GM13976 (cell line): ENCODE results near the gene CCDC27.
A peak's percentile ranks its signal among the peaks of the same experiment; 100 is the strongest.
"Not testable (repeated sequence)": the region's sequence is repeated elsewhere in the genome, so short reads cannot be mapped to it uniquely, and the experiment has no call there.

ENCODE experiments used
- DNase-seq: peaks from one replicate; pipeline ENCODE4 v3.0.0; 2012; ENCODE audit warnings: low spot score
- in situ Hi-C: fragments of 300-500 bp; cut with MboI; formaldehyde crosslinking; loops from one replicate; pipeline ENCODE4 v1.12.0; 2022; ENCODE audit warnings: low sequenced_read_pairs, mixed read lengths, inconsistent platforms; ENCODE audit not compliant: unreplicated experiment
- TF ChIP-seq, protein P1 (sequence below): IDR thresholded peaks from 2 replicates; pipeline ENCODE4 v1.5.1; 2012; ENCODE audit warnings: borderline replicate concordance, mild to moderate bottlenecking; ENCODE audit not compliant: insufficient read depth; ENCODE audit errors: extremely low read depth, missing control alignments, control extremely low read depth

CCDC27 gene

GRCh38 chr1:3790500-3790923 lies 38.3 kb downstream of the CCDC27 start:
- in situ Hi-C loops: no loop called here
- no peak for DNase-seq
- TF ChIP-seq, protein P1, sequence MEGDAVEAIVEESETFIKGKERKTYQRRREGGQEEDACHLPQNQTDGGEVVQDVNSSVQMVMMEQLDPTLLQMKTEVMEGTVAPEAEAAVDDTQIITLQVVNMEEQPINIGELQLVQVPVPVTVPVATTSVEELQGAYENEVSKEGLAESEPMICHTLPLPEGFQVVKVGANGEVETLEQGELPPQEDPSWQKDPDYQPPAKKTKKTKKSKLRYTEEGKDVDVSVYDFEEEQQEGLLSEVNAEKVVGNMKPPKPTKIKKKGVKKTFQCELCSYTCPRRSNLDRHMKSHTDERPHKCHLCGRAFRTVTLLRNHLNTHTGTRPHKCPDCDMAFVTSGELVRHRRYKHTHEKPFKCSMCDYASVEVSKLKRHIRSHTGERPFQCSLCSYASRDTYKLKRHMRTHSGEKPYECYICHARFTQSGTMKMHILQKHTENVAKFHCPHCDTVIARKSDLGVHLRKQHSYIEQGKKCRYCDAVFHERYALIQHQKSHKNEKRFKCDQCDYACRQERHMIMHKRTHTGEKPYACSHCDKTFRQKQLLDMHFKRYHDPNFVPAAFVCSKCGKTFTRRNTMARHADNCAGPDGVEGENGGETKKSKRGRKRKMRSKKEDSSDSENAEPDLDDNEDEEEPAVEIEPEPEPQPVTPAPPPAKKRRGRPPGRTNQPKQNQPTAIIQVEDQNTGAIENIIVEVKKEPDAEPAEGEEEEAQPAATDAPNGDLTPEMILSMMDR: no peak

- no peak for DNase-seq
- TF ChIP-seq, protein P1: no peak
- in situ Hi-C loops: no loop called here
Measured at GRCh38 chr1:3790952-3791351, 38.7 kb downstream of the CCDC27 start.

- TF ChIP-seq, protein P1: no peak
- in situ Hi-C loops: no loop called here
Measured at GRCh38 chr1:3795453-3796214, 43.4 kb downstream of the CCDC27 start.

DNA sequence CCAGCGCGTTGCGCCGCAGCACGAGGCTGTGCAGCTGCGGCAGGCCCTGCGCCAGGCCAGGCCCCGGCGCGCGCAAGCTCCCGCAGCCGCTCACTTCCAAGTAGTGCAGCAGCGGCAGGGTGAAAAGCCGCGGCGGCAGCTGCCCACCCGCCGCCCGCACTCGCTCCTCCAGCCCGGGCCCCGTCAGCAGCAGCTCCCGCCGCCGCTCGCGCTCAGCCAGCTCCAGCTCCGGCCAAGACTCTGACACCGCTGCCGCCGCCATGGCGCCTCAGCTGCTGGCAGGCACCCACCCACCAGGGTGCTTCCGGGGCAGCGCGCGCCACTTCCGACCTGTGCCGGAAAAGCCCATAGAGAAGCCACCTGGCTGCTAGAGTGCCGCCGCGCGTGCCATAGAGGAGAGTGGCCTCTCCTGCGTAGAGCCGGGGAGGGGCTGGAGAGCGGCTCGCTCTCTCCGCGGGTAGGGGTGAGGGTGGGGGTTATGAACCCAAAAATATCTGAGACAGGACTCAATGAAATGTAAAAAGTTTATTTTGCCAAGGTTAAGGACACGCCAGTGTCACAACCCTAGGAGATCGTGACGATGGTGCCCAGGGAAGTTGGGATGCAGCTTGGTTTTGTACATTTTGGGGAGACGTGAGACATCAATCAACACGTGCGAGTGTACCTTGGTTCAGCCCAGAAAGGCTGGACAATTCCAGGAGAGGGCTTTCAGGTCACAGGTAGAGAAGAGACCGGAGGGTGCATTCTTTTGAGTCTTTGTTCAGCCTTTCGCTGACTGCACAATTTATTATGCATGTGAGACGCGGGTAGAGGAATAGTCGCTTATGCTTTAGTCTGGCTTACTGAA lies 44.2 kb downstream of the CCDC27 start, which contains the start of gene LRRC47:
Gene LRRC47 (minus strand): TSS at position 284 of the 847 bp plus-strand sequence. CDS start 22 bp downstream, at position 262.
- TF ChIP-seq, protein P1: no peak
- in situ Hi-C loops: no loop called here
- peak; percentile 98 for DNase-seq

More at GRCh38 chr1:3795453-3796214, 43.4 kb downstream of the CCDC27 start:
- DNase-seq: no peak

GRCh38 chr1:3799976-3800685 lies 47.9 kb downstream of the CCDC27 start:
- in situ Hi-C loops: no loop called here
- no peak for DNase-seq
- TF ChIP-seq, protein P1: no peak

DNA sequence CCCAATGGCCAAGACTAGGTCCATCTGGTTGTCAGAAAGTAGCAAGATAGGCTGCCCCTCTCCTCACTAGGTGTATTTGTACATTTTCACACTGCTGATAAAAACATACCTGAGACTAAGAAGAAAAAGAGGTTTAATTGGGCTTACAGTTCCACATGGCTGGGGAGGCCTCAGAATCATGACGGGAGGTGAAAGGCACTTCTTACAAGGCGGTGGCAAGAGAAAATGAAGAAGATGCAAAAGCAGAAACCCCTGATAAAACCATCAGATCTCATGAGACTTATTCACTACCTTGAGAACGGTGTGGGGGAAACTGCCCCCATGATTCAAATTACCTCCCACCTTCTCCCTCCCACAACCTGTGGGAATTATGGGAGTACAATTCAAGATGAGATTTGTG lies 48.5 kb downstream of the CCDC27 start:
- in situ Hi-C loops, DNase-seq: not testable (repeated sequence)
